ENCODE measurements around the gene SPOCK1. TPM values are rescaled to one million over a fixed set of nuclear protein-coding genes. Genes with fewer than 3 reads are reported as not detected.

SPOCK1 gene
- total and polyA plus RNA-seq, 10 donors = 0.50 to 17.0 (median 6.6) TPM

GRCh38 chr5:137203011-137203632 is 296.0 kb downstream of the SPOCK1 start:
- WGBS, 5 donors = 55 to 81% (median 69%) methylated on average over 4 of the region's 4 CpGs
- intact Hi-C loops (cut with DNase I; ENCODE audit: low total_unique reads) = no loop called here
- DNase-seq = no peak

GRCh38 chr5:137201876-137202275 is 297.2 kb downstream of the SPOCK1 start:
- no peak overlapping the region for H3K4me3 ChIP-seq
- H3K27ac ChIP-seq = no peak overlapping the region
- 55 to 85% (median 75%) methylated on average over 3 of the region's 3 CpGs for WGBS, 5 donors
- no peaks in the 10 kb centered on the region for H3K9me3 ChIP-seq
- H3K4me1 ChIP-seq = no peaks in the 10 kb centered on the region
- no peak for DNase-seq
- H3K36me3 ChIP-seq = no peaks in the 10 kb centered on the region
- TF ChIP-seq POLR2A (IDR thresholded peaks at IDR 0.05) = no peak
- TF ChIP-seq, protein P1, sequence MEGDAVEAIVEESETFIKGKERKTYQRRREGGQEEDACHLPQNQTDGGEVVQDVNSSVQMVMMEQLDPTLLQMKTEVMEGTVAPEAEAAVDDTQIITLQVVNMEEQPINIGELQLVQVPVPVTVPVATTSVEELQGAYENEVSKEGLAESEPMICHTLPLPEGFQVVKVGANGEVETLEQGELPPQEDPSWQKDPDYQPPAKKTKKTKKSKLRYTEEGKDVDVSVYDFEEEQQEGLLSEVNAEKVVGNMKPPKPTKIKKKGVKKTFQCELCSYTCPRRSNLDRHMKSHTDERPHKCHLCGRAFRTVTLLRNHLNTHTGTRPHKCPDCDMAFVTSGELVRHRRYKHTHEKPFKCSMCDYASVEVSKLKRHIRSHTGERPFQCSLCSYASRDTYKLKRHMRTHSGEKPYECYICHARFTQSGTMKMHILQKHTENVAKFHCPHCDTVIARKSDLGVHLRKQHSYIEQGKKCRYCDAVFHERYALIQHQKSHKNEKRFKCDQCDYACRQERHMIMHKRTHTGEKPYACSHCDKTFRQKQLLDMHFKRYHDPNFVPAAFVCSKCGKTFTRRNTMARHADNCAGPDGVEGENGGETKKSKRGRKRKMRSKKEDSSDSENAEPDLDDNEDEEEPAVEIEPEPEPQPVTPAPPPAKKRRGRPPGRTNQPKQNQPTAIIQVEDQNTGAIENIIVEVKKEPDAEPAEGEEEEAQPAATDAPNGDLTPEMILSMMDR (IDR thresholded peaks at IDR 0.05 in 8 of 11, conservative IDR thresholded peaks at IDR 0.05 in 3 of 11) = no peak
- no peak for TF ChIP-seq POLR2AphosphoS5 (IDR thresholded peaks at IDR 0.05)
- H3K27me3 ChIP-seq (replicated peaks in 1 of 7) = peaks cover 0 to 4% (median 0%) of the 10 kb centered on the region in 7 donors
- intact Hi-C loops (cut with DNase I; ENCODE audit: low total_unique reads) = no loop called here

More at GRCh38 chr5:137203011-137203632, 296.0 kb downstream of the SPOCK1 start:
- H3K27ac ChIP-seq = no peak overlapping the region
- H3K36me3 ChIP-seq = no peaks in the 10 kb centered on the region
- TF ChIP-seq POLR2A (IDR thresholded peaks at IDR 0.05) = no peak
- TF ChIP-seq, protein P1 (IDR thresholded peaks at IDR 0.05 in 8 of 11, conservative IDR thresholded peaks at IDR 0.05 in 3 of 11) = no peak
- no peak for TF ChIP-seq POLR2AphosphoS5 (IDR thresholded peaks at IDR 0.05)
- H3K4me3 ChIP-seq = no peak overlapping the region
- peaks cover 0 to 4% (median 0%) of the 10 kb centered on the region in 7 donors for H3K27me3 ChIP-seq (replicated peaks in 1 of 7)
- no peaks in the 10 kb centered on the region for H3K4me1 ChIP-seq
- no peaks in the 10 kb centered on the region for H3K9me3 ChIP-seq

DNA sequence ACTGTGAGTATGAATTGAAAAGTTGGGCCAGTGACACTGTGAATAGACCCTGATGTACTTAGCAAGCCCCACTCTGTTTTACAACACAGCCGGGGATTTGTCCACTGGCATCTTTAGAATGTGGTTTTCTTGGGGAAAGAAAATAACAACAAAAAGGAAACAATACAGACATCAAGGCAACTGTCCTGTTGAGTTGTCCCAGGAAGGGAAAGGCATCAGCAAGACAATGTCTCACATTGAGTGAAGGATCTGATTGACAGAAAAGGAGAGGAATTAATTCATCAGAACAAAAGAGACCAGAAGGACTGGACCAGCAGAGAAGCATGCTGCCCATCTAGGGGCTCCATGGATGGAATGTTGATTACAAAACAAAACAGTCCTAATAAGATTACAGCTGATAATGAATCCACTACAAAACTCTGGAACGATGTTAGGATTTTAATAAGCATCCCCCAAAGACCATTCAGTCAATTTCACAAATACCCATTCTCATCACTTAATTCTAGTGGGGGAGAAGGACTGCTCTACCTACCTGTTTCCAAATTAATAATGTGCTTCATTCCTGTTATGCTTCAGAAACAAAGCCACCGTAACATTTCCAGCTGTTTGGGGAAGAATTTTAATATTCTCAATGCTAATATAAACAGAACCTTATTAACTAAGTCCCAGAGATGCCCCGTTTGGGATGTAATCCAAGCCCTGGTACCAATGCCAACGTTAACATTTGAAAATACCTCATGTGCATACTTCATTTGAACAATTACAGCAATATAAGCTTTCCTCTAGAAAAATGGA is 298.0 kb downstream of the SPOCK1 start:
- WGBS, 5 donors = 74 to 82% (median 79%) methylated on average over 5 of the region's 5 CpGs
- no peak overlapping the region for H3K27ac ChIP-seq
- TF ChIP-seq, protein P1 (IDR thresholded peaks at IDR 0.05 in 8 of 11, conservative IDR thresholded peaks at IDR 0.05 in 3 of 11) = no peak
- no peak for TF ChIP-seq POLR2A (IDR thresholded peaks at IDR 0.05)
- no peak for TF ChIP-seq POLR2AphosphoS5 (IDR thresholded peaks at IDR 0.05)
- no peak for DNase-seq
- H3K4me3 ChIP-seq = no peak overlapping the region
- no peaks in the 10 kb centered on the region for H3K36me3 ChIP-seq
- intact Hi-C loops (cut with DNase I; ENCODE audit: low total_unique reads) = no loop called here
- H3K4me1 ChIP-seq = no peaks in the 10 kb centered on the region
- H3K27me3 ChIP-seq (replicated peaks in 1 of 7) = peaks cover 0 to 4% (median 0%) of the 10 kb centered on the region in 7 donors
- no peaks in the 10 kb centered on the region for H3K9me3 ChIP-seq

DNA sequence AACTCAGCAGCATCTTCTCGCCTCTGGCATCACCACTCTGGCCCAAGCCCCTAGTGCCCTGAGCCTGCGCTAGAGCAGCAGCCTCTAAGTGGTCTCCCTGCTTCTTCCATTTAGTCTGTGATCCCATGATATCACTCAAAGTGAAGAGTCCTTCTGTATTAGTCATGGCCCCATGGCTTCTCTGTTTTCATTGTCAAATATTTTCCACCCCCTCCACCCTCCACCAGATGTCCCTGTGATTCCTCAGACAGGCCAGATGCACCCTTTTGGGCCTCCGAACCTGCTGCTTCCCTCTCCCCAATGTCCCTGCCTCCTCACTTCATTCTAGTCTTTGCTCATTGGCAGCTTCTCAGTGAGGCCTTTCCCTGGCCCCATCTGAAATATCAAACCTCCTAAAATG is 299.2 kb downstream of the SPOCK1 start:
- DNase-seq = no peak
- no peaks in the 10 kb centered on the region for H3K4me1 ChIP-seq
- no peak overlapping the region for H3K4me3 ChIP-seq
- H3K27ac ChIP-seq = no peak overlapping the region
- peaks cover 0 to 3% (median 0%) of the 10 kb centered on the region in 7 donors for H3K27me3 ChIP-seq (replicated peaks in 1 of 7)
- TF ChIP-seq, protein P1 (IDR thresholded peaks at IDR 0.05 in 8 of 11, conservative IDR thresholded peaks at IDR 0.05 in 3 of 11) = no peak
- TF ChIP-seq POLR2A (IDR thresholded peaks at IDR 0.05) (no peak), POLR2AphosphoS5 (IDR thresholded peaks at IDR 0.05) (no peak)
- no peaks in the 10 kb centered on the region for H3K9me3 ChIP-seq
- intact Hi-C loops (cut with DNase I; ENCODE audit: low total_unique reads) = no loop called here
- H3K36me3 ChIP-seq = no peaks in the 10 kb centered on the region
- 79 to 91% (median 85%) methylated on average over 3 of the region's 3 CpGs for WGBS, 5 donors
